Liver (tissue), 2 donors: Measurements from ENCODE around the gene ARRDC3.

Experiments
- CTCF ChIP-seq: fragments of 150-350 bp; IDR thresholded peaks from 2 replicates; pipeline ENCODE4 v1.5.1; 2017; ENCODE audit warnings: improper control_type of control experiment, low read depth, low read length; ENCODE audit not compliant: missing input control
- TF ChIP-seq, protein P1 (sequence below): IDR thresholded peaks from 2 replicates; pipeline ENCODE4 v1.6.1; 2016; ENCODE audit warnings: antibody characterized with exemption, mild to moderate bottlenecking
- donor health status: healthy.

- TF ChIP-seq CTCF, result no peak
- TF ChIP-seq, protein P1, sequence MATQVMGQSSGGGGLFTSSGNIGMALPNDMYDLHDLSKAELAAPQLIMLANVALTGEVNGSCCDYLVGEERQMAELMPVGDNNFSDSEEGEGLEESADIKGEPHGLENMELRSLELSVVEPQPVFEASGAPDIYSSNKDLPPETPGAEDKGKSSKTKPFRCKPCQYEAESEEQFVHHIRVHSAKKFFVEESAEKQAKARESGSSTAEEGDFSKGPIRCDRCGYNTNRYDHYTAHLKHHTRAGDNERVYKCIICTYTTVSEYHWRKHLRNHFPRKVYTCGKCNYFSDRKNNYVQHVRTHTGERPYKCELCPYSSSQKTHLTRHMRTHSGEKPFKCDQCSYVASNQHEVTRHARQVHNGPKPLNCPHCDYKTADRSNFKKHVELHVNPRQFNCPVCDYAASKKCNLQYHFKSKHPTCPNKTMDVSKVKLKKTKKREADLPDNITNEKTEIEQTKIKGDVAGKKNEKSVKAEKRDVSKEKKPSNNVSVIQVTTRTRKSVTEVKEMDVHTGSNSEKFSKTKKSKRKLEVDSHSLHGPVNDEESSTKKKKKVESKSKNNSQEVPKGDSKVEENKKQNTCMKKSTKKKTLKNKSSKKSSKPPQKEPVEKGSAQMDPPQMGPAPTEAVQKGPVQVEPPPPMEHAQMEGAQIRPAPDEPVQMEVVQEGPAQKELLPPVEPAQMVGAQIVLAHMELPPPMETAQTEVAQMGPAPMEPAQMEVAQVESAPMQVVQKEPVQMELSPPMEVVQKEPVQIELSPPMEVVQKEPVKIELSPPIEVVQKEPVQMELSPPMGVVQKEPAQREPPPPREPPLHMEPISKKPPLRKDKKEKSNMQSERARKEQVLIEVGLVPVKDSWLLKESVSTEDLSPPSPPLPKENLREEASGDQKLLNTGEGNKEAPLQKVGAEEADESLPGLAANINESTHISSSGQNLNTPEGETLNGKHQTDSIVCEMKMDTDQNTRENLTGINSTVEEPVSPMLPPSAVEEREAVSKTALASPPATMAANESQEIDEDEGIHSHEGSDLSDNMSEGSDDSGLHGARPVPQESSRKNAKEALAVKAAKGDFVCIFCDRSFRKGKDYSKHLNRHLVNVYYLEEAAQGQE, result no peak
These were observed 50.7 kb downstream of the ARRDC3 start for GRCh38 chr5:91332267-91333045.
